ENCODE measurements around the gene ANKDD1A.

DNA sequence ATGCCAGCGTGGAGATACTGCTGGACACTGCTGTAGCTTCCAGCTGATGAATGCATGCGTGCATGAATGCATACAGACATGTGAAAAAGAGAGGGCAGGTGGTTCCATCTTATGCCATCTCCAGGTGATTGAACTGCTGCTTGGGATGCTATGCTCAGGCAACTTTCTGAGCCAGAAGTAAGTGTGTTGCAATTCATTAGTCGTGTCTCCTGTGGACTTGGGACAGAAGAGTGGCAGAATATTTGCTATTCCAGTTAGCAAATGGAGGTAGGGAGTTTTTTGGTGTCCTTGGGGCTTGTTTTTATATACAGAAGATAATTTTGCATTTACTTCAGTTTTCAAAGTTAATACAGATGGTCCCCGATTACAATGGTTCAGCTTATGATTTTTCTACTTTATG lies 33.3 kb downstream of the ANKDD1A start:
- TF ChIP-seq, protein P1, sequence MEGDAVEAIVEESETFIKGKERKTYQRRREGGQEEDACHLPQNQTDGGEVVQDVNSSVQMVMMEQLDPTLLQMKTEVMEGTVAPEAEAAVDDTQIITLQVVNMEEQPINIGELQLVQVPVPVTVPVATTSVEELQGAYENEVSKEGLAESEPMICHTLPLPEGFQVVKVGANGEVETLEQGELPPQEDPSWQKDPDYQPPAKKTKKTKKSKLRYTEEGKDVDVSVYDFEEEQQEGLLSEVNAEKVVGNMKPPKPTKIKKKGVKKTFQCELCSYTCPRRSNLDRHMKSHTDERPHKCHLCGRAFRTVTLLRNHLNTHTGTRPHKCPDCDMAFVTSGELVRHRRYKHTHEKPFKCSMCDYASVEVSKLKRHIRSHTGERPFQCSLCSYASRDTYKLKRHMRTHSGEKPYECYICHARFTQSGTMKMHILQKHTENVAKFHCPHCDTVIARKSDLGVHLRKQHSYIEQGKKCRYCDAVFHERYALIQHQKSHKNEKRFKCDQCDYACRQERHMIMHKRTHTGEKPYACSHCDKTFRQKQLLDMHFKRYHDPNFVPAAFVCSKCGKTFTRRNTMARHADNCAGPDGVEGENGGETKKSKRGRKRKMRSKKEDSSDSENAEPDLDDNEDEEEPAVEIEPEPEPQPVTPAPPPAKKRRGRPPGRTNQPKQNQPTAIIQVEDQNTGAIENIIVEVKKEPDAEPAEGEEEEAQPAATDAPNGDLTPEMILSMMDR (IDR thresholded peaks at IDR 0.05) = no peak
- TF ChIP-seq POLR2A (IDR thresholded peaks at IDR 0.05) = no peak

Data from lower leg skin (tissue), 3 donors.